ENCODE measurements around the gene CAPZB. TPM values are rescaled to one million over a fixed set of nuclear protein-coding genes. Genes with fewer than 3 reads are reported as not detected.
A peak's percentile ranks its signal among the peaks of the same experiment; 100 is the strongest.

Gene CAPZB
- polyA plus RNA-seq, 2 of the 4 experiments (the other 2 are of a cell fraction), result 133 to 296 TPM

- CTCF ChIA-PET, result interaction anchor here (2.2 kb wide), 1 partner anchor 169 kb away, joined by 7 read pairs; no protein-coding TSS in a partner anchor
- POLR2A ChIA-PET, result interaction anchor here (0.6 to 1.0 kb wide), 4 partner anchors 9 to 163 kb away, joined by 3 to 4 read pairs (median 3); no protein-coding TSS in a partner anchor
- FAIRE-seq (no peak), ATAC-seq (peak; percentile 28 to 63; a peak in 5 of 6 replicates), DNase-seq (ENCODE audit: low read depth in 1 of 2, low spot score in 1 of 2) (peak; percentile 18 to 23)
- peaks cover 34% of the 10 kb centered on the region for H3K4me1 ChIP-seq
- TF ChIP-seq, protein P1, sequence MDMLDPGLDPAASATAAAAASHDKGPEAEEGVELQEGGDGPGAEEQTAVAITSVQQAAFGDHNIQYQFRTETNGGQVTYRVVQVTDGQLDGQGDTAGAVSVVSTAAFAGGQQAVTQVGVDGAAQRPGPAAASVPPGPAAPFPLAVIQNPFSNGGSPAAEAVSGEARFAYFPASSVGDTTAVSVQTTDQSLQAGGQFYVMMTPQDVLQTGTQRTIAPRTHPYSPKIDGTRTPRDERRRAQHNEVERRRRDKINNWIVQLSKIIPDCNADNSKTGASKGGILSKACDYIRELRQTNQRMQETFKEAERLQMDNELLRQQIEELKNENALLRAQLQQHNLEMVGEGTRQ (IDR thresholded peaks at IDR 0.05), result no peak
- peak; percentile 67 for TF ChIP-seq PHF8 (IDR thresholded peaks at IDR 0.05; ENCODE audit: borderline replicate concordance, low read depth)
- WGBS (ENCODE audit: missing lambda C conversion rate), result 3% methylated on average over 9 of the region's 29 CpGs
- no peaks in the 10 kb centered on the region for H3K9me3 ChIP-seq
- H3K4me3 ChIP-seq, result peak overlapping the region; percentile 94
- H3K4me2 ChIP-seq, result peak overlapping the region; percentile 97
- peak overlapping the region; percentile 98 to 100 for H3K27ac ChIP-seq
Measured at GRCh38 chr1:19484798-19485361, 459 bp downstream of the CAPZB start.

DNA sequence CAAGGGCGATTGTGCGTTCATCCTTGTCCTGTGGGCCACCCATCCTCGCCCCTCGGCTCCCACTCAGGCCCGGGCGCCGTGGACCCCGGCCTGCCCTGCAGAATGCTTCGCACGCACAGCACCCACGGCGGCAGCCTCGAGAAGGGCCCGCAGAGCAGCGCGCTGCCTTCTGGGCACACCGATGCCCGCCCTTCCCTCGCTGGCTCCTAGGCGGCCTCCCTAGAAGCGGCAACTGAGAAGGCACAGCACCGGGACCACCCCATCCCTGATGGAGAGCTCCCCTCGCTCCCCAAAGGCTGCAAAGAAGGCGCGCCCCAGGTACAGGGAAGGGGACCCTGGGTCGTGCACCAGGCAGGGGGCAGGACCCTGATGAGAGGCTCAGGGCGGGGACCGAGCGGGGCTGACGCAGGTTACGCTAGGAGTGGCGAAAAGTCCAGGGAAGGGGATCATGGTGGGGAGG lies 971 bp downstream of the CAPZB start:
- no CpG with 5 or more reads among the region's 32 CpGs for WGBS (ENCODE audit: missing lambda C conversion rate)

DNA sequence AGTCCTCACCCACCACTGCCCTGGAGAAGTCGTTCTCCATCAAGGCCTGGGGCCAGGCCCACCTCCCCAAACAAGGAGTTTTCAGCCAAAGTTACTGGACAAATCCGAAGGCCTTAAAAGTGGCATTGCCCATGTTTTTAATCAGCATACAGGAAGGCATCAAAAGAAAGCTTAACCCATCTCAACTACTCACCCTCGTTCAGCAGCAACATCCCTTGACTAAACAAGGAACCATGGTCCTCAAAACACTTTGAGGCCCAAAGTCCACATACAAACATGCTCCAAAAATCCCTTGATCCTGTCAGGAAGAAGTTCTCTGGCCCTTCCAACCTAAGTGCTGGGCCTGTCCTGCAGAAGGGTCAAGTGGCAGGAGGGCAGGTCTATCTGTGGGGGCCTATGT lies 1.6 kb downstream of the CAPZB start:
- ATAC-seq, result no peak
- Histone ChIP-seq H3K27ac (peak overlapping the region in 1 of 2 experiments; percentile 100; a peak in 4 of 6 replicates), H3K9me3 (no peaks in the 10 kb centered on the region), H3K4me1 (peaks cover 34% of the 10 kb centered on the region), H3K4me2 (peak overlapping the region; percentile 97), H3K4me3 (peak overlapping the region; percentile 94)
- TF ChIP-seq RARB (CRISPR knock-in tag; IDR thresholded peaks at IDR 0.05), result no peak
- no peak for TF ChIP-seq ZFP36 (IDR thresholded peaks at IDR 0.05; ENCODE audit: borderline replicate concordance, partially characterized antibody)
- no peak for TF ChIP-seq CEBPB (IDR thresholded peaks at IDR 0.05)
- TF ChIP-seq FOXS1 (CRISPR knock-in tag; IDR thresholded peaks at IDR 0.05), result no peak
- no peak for TF ChIP-seq EHF (CRISPR knock-in tag; IDR thresholded peaks at IDR 0.05)
- TF ChIP-seq JUN (IDR thresholded peaks at IDR 0.05), result no peak
- TF ChIP-seq RFX5 (IDR thresholded peaks at IDR 0.05), result no peak
- POLR2A ChIA-PET, result no interaction called here
- 74% methylated on average over 2 of the region's 3 CpGs for WGBS (ENCODE audit: missing lambda C conversion rate)
- no peak for FAIRE-seq
- no peak for DNase-seq (ENCODE audit: low read depth in 1 of 2, low spot score in 1 of 2)
- CTCF ChIA-PET, result interaction anchor here (0.8 to 2.2 kb wide), 4 partner anchors 17 to 170 kb away, joined by 3 to 7 read pairs (median 4); no protein-coding TSS in a partner anchor

More for the DNA sequence above, 971 bp downstream of the CAPZB start:
- DNase-seq (ENCODE audit: low read depth in 1 of 2, low spot score in 1 of 2) (no peak), ATAC-seq (peak in 1 of 2 experiments; percentile 8; a peak in 3 of 6 replicates), FAIRE-seq (no peak)
- peak overlapping the region; percentile 98 to 100 for H3K27ac ChIP-seq
- TF ChIP-seq JUNB (IDR thresholded peaks at IDR 0.05) (no peak), TP53 (CRISPR knock-in tag; IDR thresholded peaks at IDR 0.05) (no peak), CEBPB (IDR thresholded peaks at IDR 0.05) (no peak), HES2 (IDR thresholded peaks at IDR 0.05) (no peak), E2F6 (IDR thresholded peaks at IDR 0.05; ENCODE audit: borderline replicate concordance, low read depth) (no peak), ZC3H11A (IDR thresholded peaks at IDR 0.05) (no peak), EHMT2 (IDR thresholded peaks at IDR 0.05; ENCODE audit: low read depth) (no peak), CBX2 (IDR thresholded peaks at IDR 0.05; ENCODE audit: borderline replicate concordance, low read depth) (no peak), PHF8 (IDR thresholded peaks at IDR 0.05; ENCODE audit: borderline replicate concordance, low read depth) (no peak), SREBF2 (IDR thresholded peaks at IDR 0.05) (no peak), GATA3 (IDR thresholded peaks at IDR 0.05; ENCODE audit: borderline replicate concordance) (no peak), ZSCAN20 (CRISPR knock-in tag; IDR thresholded peaks at IDR 0.05) (no peak), RAD21 (conservative IDR thresholded peaks at IDR 0.05 in 1 of 2, IDR thresholded peaks at IDR 0.05 in 1 of 2) (no peak)
- TF ChIP-seq, protein P2, sequence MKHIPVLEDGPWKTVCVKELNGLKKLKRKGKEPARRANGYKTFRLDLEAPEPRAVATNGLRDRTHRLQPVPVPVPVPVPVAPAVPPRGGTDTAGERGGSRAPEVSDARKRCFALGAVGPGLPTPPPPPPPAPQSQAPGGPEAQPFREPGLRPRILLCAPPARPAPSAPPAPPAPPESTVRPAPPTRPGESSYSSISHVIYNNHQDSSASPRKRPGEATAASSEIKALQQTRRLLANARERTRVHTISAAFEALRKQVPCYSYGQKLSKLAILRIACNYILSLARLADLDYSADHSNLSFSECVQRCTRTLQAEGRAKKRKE (CRISPR knock-in tag; IDR thresholded peaks at IDR 0.05; ENCODE audit: low read depth), result no peak
- TF ChIP-seq, protein P3, sequence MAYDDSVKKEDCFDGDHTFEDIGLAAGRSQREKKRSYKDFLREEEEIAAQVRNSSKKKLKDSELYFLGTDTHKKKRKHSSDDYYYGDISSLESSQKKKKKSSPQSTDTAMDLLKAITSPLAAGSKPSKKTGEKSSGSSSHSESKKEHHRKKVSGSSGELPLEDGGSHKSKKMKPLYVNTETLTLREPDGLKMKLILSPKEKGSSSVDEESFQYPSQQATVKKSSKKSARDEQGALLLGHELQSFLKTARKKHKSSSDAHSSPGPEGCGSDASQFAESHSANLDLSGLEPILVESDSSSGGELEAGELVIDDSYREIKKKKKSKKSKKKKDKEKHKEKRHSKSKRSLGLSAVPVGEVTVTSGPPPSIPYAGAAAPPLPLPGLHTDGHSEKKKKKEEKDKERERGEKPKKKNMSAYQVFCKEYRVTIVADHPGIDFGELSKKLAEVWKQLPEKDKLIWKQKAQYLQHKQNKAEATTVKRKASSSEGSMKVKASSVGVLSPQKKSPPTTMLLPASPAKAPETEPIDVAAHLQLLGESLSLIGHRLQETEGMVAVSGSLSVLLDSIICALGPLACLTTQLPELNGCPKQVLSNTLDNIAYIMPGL (CRISPR knock-in tag; IDR thresholded peaks at IDR 0.05; ENCODE audit: borderline replicate concordance), result no peak
- ChIA-PET POLR2A (no interaction called here), CTCF (interaction anchor here (0.9 to 2.2 kb wide), 2 partner anchors 104 to 170 kb away, joined by 4 to 7 read pairs; no protein-coding TSS in a partner anchor)
- H3K4me1 ChIP-seq, result peaks cover 34% of the 10 kb centered on the region
- H3K4me2 ChIP-seq, result peak overlapping the region; percentile 97
- peak overlapping the region; percentile 94 for H3K4me3 ChIP-seq
- no peaks in the 10 kb centered on the region for H3K9me3 ChIP-seq

Data from A549 (cell line).